Measurements from ENCODE around the gene MYH14.

DNA sequence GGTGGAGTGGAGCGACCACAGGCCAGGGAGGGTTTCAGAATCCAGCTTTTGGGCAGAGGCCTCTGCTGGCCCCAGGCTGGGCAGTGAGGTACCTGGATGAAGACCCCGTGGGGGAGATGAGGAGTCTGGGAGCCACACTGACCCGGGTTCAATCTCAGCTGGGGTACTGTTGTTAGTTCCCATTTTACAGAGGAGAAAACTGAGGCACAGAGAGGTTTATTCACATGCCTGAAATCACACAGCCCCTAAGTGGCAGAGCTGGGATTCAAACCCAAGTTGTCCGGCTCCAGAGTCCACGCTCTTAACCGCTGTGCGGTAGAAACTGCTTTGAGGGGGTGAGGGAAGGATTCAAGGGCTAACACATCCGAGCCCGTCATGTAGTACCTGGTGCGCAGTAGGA is 45.0 kb downstream of the MYH14 start:
- TF ChIP-seq, protein P1, sequence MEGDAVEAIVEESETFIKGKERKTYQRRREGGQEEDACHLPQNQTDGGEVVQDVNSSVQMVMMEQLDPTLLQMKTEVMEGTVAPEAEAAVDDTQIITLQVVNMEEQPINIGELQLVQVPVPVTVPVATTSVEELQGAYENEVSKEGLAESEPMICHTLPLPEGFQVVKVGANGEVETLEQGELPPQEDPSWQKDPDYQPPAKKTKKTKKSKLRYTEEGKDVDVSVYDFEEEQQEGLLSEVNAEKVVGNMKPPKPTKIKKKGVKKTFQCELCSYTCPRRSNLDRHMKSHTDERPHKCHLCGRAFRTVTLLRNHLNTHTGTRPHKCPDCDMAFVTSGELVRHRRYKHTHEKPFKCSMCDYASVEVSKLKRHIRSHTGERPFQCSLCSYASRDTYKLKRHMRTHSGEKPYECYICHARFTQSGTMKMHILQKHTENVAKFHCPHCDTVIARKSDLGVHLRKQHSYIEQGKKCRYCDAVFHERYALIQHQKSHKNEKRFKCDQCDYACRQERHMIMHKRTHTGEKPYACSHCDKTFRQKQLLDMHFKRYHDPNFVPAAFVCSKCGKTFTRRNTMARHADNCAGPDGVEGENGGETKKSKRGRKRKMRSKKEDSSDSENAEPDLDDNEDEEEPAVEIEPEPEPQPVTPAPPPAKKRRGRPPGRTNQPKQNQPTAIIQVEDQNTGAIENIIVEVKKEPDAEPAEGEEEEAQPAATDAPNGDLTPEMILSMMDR (conservative IDR thresholded peaks at IDR 0.05; ENCODE audit: low read length) = no peak
- TF ChIP-seq EZH2phosphoT487 (IDR thresholded peaks at IDR 0.05; ENCODE audit: borderline replicate concordance, low read depth, low read length) = no peak
